Measurements from ENCODE around the gene SLCO4A1.
"Not testable (repeated sequence)": the region's sequence is repeated elsewhere in the genome, so short reads cannot be mapped to it uniquely, and the experiment has no call there.

The SLCO4A1 gene

DNA sequence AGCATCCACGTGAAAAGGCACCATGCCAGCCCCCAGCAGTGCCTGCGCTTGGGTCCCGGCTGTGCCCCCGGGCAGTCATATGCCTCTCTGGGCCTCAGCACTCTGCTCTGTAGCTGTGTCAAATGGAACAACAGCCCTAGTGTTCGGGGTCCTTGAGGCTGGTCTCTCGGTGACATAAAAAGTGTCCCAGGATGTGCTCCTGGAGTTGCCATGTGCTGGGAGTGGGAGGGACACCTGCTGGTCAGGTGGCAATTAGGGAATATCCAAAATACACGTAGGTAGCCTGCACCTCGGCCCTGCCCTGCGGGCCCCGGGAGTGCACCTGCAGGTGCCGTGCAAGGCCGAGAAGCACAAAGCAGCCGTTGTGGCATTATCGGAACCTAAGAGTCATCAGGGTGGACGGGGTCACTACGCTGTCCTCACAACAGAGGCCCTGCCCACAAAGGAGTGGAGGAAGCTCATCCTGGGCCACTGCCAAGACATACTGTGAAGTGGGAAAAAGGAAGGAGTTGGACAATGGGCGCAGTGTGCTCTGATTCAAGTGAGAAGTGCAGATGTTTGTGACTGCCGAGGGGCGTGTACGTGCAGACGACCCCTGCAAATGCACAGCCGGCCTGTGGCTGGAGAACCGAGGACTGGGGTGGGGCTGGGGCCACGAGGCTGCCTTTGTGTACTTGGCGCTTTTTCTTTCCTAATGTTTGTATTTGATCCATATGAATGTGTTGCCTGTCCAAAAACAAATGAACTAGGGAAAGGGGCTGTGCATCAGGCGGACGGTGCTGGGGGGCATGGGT, 24.6 kb downstream of the SLCO4A1 start:
- DNase-seq (ENCODE audit: low read depth): no peak

GRCh38 chr20:62667530-62668440, 25.5 kb downstream of the SLCO4A1 start:
- no peak for DNase-seq (ENCODE audit: low read depth)

DNA sequence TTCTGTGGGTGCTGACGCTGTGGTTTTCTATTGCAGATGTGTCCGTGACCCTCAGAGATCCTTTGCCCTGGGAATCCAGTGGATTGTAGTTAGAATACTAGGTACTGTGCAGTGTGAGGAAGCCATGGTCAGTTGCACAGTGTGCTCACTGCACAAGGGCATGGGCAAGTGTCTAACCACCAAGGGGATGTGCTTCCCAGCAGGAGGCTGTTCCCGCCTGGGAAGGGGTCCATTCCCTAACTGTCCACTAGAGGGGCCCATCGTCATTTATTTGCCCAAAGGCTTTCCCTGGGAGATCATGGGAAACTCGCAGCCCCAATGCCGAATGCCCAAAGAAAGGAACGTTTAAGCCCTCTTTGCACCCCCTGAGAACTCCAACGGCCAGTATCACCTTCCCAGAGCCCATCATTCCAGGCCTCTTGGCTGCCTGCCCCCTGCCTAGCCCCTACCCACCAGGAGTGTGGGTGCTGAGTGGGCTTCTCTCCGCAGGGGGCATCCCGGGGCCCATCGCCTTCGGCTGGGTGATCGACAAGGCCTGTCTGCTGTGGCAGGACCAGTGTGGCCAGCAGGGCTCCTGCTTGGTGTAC, 26.2 kb downstream of the SLCO4A1 start:
- peak; percentile 30 for DNase-seq (ENCODE audit: low read depth)

DNA sequence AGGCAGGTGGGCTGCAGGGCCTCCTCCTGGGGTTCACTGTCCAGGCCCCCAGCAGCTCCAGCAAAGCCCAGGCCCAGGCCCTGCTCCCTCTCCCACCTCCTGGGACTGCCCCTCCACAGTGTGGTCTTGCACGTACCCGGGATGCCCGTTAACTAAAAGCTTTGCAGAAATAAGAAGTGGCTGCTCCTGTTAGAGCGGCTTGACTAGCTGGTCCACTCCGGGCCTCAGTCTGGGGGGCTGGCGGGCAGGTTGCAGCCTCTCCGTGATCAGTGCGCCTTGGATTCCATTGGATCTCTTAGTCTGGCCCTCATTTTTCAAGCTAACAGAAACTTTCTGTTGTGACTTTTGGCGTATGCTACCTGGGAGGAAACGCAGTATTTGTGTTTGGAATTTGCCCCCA, 26.9 kb downstream of the SLCO4A1 start:
- no peak for DNase-seq (ENCODE audit: low read depth)

DNA sequence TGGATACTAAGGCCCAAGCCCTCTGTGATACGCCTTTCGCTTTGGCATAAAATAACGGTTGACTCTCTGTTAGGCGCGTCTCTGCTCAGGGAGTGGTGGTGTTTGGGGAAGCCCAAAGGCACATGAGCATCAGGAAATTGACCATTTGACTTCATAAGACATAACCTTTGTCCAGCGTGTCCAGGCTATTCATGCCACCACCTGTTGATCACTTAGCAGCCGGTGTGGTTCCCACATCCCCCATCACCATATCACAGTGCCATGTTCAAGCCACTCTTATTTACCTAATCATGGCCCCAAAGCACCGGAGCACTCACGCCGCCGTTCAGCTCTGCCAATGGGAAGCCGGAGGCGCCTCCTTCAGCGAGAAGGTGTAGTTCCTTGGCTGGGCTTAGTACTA, 27.9 kb downstream of the SLCO4A1 start:
- no peak for DNase-seq (ENCODE audit: low read depth)

GRCh38 chr20:62670998-62671397, 28.7 kb downstream of the SLCO4A1 start:
- no peak for DNase-seq (ENCODE audit: low read depth)

DNA sequence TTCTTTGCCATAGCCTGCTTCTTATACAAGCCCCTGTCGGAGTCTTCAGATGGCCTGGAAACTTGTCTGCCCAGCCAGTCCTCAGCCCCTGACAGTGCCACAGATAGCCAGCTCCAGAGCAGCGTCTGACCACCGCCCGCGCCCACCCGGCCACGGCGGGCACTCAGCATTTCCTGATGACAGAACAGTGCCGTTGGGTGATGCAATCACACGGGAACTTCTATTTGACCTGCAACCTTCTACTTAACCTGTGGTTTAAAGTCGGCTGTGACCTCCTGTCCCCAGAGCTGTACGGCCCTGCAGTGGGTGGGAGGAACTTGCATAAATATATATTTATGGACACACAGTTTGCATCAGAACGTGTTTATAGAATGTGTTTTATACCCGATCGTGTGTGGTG, 29.5 kb downstream of the SLCO4A1 start:
- no peak for DNase-seq (ENCODE audit: low read depth)

GRCh38 chr20:62674370-62674769, 32.1 kb downstream of the SLCO4A1 start:
- no peak for DNase-seq (ENCODE audit: low read depth)

- no peak for DNase-seq (ENCODE audit: low read depth)
These were observed 33.0 kb downstream of the SLCO4A1 start for GRCh38 chr20:62675156-62675876.

GRCh38 chr20:62675877-62676260, 33.6 kb downstream of the SLCO4A1 start:
- no peak for DNase-seq (ENCODE audit: low read depth)

DNA sequence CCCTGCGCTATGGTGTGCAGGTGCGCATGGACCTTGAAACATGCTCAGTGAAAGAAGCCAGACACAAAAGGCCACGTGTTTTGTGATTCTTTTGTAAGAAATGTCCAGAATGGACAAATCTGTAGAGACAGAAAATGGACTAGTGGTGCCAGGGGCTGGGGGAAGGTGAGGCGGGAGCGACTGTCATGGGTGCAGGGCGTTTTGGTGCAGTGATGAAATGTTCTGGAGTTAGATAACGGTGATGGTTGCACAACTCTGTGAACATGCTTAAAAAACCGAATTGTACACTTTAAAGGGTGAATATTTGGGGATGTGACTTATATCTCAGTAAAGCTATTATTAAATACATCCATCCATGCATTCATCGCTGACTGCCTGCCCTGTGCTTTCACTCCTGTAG, 34.7 kb downstream of the SLCO4A1 start:
- no peak for DNase-seq (ENCODE audit: low read depth)

DNA sequence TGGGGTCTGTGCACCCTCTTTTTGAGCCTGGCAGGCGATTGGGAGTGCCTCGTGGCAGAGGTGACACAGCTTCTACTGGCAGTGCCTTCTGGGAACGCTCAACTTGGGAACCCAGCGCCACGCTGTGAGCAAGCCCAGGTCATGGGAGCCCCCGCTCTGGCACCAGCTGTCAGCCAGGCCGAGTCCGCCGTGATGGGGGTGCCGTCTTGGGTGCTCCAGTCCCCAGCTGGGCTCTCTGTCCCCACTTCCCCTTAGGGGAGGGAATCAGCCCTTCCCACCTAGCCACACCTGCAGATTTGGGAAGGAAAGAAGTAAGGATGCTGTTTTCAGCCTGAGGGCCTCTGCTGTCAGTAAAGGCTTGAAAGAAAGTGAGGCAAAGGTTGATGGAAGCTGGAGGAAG, 35.4 kb downstream of the SLCO4A1 start:
- DNase-seq (ENCODE audit: low read depth): no peak

DNA sequence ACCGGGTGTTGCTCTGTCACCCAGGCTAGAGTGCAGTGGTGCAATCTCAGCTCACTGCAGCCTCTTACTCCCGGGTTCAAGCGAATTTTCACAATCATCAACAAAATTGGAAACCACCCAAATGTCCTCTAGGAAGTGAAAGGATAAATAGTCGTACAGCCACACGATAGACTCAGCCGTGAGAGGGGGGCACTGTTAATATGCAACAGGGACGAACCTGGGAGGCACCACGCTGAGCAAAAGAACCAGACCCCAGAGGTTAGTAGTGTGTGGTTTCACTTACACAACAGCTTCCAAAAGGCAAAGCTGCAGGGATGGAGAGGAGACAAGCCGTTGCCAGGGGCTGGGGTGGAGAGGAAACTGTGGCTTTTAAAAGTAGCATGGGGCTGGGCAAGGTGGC, 36.2 kb downstream of the SLCO4A1 start:
- no peak for DNase-seq (ENCODE audit: low read depth)

DNA sequence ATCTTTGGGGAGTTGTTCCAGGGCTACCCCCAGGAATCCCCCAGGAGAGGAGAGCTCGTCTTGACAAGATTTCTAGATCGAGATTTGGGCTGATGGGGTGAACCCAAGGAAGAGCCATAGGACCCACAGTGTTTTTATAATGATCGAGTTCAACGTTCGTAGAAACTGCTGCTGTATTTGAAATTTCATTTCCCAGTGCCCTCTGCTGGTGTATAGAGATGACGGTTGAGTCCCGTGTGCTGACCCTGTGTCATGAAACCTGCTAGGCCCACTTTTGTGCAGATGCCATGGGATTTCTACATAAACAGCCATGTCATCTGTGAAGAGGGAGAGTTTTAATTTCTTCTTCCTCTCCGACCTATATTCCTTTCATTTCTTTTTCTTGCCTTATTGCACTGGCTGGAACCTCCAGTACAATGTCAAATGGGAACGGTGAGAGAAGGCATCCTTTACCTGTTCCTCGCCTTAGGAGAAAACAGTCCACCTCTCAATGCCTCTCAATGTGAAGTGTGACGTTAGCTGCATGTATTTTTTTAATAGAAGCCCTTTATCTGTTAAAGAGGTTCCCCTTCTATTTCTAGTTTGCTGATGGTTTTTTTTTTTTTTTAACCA, 37.8 kb downstream of the SLCO4A1 start:
- DNase-seq (ENCODE audit: low read depth): no peak

DNA sequence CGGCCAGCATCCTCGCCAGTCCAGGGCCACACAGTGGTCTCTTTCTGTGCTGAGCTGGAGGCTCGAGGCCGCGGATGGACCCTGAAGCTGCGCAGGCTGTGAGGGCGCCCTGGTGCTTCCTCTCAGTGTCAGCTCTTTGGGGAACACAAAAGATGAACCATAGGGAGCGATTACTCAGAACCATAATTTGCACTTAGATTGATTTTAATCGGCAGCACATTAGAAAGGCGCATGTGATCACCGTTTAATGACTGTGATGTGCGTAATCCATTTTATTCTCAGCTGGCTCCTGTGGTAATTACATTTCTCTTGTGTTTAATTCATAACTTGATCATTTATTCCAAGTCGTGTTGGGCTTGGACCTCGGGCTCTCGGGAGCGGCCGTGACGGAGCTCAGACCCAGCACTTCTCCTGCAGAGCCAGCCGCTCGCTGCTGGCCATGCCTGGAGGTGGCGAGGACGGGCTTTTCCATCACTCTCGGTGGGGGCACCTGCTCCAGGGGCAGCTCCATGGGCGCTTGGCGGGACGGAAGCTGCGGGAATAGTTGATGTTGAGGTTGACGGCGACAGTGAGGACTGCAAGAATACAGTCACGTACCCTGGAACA, 40.7 kb downstream of the SLCO4A1 start:
- DNase-seq (ENCODE audit: low read depth): no peak

DNA sequence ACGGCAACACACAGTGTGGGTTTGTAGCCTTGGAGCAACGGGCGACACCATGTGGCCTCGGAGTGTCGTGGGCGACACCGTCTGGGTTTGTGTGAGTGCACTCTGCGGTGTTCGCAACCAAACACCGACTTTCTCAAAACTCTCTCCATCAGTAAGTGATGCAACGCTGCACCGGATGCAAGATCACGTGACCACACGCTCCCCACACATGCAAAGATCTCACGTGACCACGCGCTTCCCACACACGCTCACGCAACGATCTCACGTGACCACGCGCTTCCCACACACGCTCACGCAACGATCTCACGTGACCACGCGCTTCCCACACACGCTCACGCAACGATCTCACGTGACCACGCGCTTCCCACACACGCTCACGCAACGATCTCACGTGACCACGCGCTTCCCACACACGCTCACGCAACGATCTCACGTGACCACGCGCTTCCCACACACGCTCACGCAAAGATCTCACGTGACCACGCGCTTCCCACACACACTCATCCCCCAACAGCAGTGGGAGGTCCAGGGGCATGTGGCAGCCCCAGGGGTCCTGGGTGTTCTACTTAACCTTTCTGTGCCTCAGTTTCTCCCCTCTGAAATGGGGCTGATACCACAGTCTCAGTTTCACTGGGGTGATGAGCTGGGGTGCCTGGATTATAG, 41.5 kb downstream of the SLCO4A1 start:
- not testable (repeated sequence) for DNase-seq (ENCODE audit: low read depth)

GRCh38 chr20:62684981-62685380, 42.7 kb downstream of the SLCO4A1 start:
- no peak for DNase-seq (ENCODE audit: low read depth)

GRCh38 chr20:62685781-62686555, 43.7 kb downstream of the SLCO4A1 start:
- DNase-seq (ENCODE audit: low read depth): no peak

GRCh38 chr20:62686869-62687830, 44.8 kb downstream of the SLCO4A1 start:
- no peak for DNase-seq (ENCODE audit: low read depth)
